Measurements from ENCODE around the gene KRT38. TPM values are rescaled to one million over a fixed set of nuclear protein-coding genes. Genes with fewer than 3 reads are reported as not detected.

KRT38 gene
- total RNA-seq, 3 donors from 2014 or later = not detected

DNA sequence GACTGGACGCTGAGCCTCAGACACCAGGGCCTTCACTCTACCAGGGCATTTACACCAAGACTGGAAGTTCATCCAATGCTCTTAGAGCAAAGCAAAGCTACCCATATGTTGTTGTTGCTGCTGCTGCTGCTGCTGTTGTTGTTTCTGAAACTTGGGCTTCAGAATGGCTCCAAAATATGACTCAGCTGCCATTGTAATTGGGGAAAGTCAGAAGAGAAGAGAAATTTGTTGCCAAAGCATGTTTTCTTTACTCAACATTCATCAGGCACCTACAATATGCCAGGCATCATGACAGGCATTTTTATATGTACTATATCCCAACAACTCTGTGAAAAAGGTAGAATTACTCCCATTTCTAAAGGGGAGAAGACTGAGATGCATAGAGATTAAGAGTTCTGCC, 14.5 kb upstream of the KRT38 start:
- TF ChIP-seq POLR2A (IDR thresholded peaks at IDR 0.05) (no peak), POLR2AphosphoS5 (IDR thresholded peaks at IDR 0.05) (no peak)
- TF ChIP-seq, protein P1, sequence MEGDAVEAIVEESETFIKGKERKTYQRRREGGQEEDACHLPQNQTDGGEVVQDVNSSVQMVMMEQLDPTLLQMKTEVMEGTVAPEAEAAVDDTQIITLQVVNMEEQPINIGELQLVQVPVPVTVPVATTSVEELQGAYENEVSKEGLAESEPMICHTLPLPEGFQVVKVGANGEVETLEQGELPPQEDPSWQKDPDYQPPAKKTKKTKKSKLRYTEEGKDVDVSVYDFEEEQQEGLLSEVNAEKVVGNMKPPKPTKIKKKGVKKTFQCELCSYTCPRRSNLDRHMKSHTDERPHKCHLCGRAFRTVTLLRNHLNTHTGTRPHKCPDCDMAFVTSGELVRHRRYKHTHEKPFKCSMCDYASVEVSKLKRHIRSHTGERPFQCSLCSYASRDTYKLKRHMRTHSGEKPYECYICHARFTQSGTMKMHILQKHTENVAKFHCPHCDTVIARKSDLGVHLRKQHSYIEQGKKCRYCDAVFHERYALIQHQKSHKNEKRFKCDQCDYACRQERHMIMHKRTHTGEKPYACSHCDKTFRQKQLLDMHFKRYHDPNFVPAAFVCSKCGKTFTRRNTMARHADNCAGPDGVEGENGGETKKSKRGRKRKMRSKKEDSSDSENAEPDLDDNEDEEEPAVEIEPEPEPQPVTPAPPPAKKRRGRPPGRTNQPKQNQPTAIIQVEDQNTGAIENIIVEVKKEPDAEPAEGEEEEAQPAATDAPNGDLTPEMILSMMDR (IDR thresholded peaks at IDR 0.05) = no peak
- intact Hi-C loops (cut with DNase I; ENCODE audit: low total_unique reads) = no loop called here
- Histone ChIP-seq H3K4me1 (no peaks in the 10 kb centered on the region), H3K9me3 (no peaks in the 10 kb centered on the region), H3K4me3 (no peak overlapping the region), H3K36me3 (no peaks in the 10 kb centered on the region), H3K27ac (no peak overlapping the region), H3K27me3 (no peaks in the 10 kb centered on the region)
- no peak for DNase-seq (ENCODE audit: low spot score in 2 of 2)

DNA sequence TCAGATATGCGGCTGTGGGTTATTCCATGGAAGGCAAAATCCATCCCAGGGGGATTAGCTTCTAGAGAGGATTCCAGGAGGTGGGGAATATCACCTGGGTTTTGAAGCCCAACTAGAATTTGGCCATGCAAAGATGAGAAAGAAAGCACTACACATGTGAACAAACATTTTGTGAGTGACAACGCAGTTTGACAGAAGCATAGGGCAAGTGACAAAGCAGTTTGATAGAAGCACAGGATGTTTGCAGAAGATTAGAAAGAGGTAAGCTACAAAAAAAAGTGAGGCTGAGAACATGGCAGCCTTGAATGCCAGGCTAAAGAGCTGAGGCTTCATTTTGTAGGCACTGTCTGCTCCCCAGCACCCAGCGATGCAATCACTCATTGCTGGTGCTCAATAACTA, 12.3 kb upstream of the KRT38 start:
- Histone ChIP-seq H3K36me3 (no peaks in the 10 kb centered on the region), H3K4me3 (no peak overlapping the region), H3K27me3 (no peaks in the 10 kb centered on the region), H3K4me1 (no peaks in the 10 kb centered on the region), H3K27ac (no peak overlapping the region), H3K9me3 (no peaks in the 10 kb centered on the region)
- DNase-seq (ENCODE audit: low spot score in 2 of 2) = no peak
- intact Hi-C loops (cut with DNase I; ENCODE audit: low total_unique reads) = no loop called here
- TF ChIP-seq POLR2AphosphoS5 (IDR thresholded peaks at IDR 0.05) = no peak
- TF ChIP-seq, protein P1 (IDR thresholded peaks at IDR 0.05) = no peak
- no peak for TF ChIP-seq POLR2A (IDR thresholded peaks at IDR 0.05)

DNA sequence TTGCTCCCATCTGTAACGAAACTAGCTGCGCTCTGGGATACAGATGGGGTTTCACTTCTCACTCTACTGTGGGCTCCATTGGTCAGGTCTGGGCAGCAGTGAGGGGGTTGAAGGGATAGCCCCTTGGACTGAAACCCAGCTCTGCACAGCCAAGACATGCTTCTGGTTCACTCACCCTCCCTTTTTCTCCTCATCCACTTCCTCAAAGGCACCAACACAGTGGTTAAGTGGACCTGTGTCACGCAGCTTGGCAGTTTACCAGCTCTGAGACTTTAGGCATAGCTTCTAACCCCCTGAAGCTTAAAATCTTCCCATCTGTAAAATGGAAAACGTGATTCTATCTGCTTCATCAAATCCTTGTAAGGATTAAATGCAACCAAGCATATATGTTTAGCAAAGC, 11.5 kb upstream of the KRT38 start:
- Histone ChIP-seq H3K9me3 (no peaks in the 10 kb centered on the region), H3K27ac (no peak overlapping the region), H3K4me3 (no peak overlapping the region), H3K4me1 (no peaks in the 10 kb centered on the region), H3K36me3 (no peaks in the 10 kb centered on the region), H3K27me3 (no peaks in the 10 kb centered on the region)
- DNase-seq (ENCODE audit: low spot score in 2 of 2) = no peak
- intact Hi-C loops (cut with DNase I; ENCODE audit: low total_unique reads) = no loop called here
- TF ChIP-seq POLR2A (IDR thresholded peaks at IDR 0.05) = no peak
- TF ChIP-seq, protein P1 (IDR thresholded peaks at IDR 0.05) = no peak

DNA sequence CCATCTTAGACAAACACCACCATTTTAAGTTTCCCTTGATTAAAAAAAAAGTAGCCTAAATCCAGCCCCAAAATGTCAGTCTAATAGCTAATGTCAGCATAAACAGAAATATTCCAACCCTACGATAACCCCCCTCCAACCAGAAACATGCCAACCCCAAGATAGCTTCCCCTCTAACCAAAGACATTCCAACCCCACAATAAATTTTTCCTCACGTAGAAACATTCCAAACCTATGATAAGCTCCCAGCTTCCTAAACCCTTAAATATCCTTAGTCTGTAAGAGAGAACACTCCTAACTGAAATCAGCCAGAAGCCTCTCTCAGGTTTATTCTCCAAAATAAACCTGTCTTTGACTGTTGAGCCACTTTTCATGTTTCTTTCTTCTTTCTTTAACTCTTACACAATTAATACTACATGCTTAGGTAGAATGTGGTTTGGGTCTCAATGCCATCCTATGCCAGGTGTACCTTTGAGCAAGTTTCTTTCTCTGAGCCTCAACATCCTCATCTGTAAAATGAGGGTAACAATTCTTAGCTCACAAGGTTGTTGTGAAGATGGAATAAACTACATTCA, 10.5 kb upstream of the KRT38 start:
- TF ChIP-seq, protein P1 (IDR thresholded peaks at IDR 0.05) = no peak
- TF ChIP-seq POLR2AphosphoS5 (IDR thresholded peaks at IDR 0.05) (no peak), POLR2A (IDR thresholded peaks at IDR 0.05) (no peak)
- no peaks in the 10 kb centered on the region for H3K4me1 ChIP-seq
- intact Hi-C loops (cut with DNase I; ENCODE audit: low total_unique reads) = no loop called here
- no peak overlapping the region for H3K4me3 ChIP-seq
- DNase-seq (ENCODE audit: low spot score in 2 of 2) = no peak
- no peak overlapping the region for H3K27ac ChIP-seq
- H3K36me3 ChIP-seq = no peaks in the 10 kb centered on the region
- no peaks in the 10 kb centered on the region for H3K9me3 ChIP-seq
- H3K27me3 ChIP-seq = no peaks in the 10 kb centered on the region

DNA sequence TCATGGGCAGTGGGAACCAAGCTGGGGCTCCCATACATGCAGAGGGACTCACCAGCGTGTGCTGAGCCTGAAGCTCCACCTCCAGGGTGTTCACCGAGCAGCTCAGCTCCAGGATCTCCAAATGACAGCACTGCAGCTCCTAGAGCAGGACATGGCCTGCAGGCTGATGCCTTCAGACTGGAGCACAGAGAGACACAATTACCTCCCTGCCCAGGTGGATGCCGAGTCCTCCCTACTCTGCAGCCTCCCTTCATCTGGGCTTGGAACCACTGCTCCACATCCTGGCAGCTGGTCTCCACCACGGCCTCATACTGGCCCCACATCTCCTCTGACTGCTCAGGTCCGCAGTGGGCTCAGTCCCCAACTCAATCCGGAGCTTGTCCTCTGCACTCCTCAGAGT, 8.2 kb upstream of the KRT38 start:
- Histone ChIP-seq H3K27me3 (no peaks in the 10 kb centered on the region), H3K9me3 (no peaks in the 10 kb centered on the region), H3K36me3 (no peaks in the 10 kb centered on the region), H3K4me1 (no peaks in the 10 kb centered on the region), H3K27ac (no peak overlapping the region), H3K4me3 (no peak overlapping the region)
- no peak for DNase-seq (ENCODE audit: low spot score in 2 of 2)
- TF ChIP-seq POLR2A (IDR thresholded peaks at IDR 0.05) (no peak), POLR2AphosphoS5 (IDR thresholded peaks at IDR 0.05) (no peak)
- TF ChIP-seq, protein P1 (IDR thresholded peaks at IDR 0.05) = no peak
- intact Hi-C loops (cut with DNase I; ENCODE audit: low total_unique reads) = no loop called here
